HG03135 (cell line): ENCODE data around the gene ZDHHC8.

Source experiments
- ATAC-seq: cut with Tn5 transposase; IDR thresholded peaks from one replicate; pipeline ENCODE4 v1.9.1; 2021; ENCODE audit warnings: mild to moderate bottlenecking, moderate library complexity; ENCODE audit not compliant: unreplicated experiment

The ZDHHC8 gene

GRCh38 chr22:20095521-20095920, 36.1 kb upstream of the ZDHHC8 start:
- no peak for ATAC-seq

- no peak for ATAC-seq
Observed at GRCh38 chr22:20096574-20097420, 34.8 kb upstream of the ZDHHC8 start.

- no peak for ATAC-seq
Observed at GRCh38 chr22:20099099-20099711, 32.4 kb upstream of the ZDHHC8 start.

- ATAC-seq = no peak
Observed at GRCh38 chr22:20101638-20102037, 30.0 kb upstream of the ZDHHC8 start.

- no peak for ATAC-seq
Observed at GRCh38 chr22:20102203-20102780, 29.3 kb upstream of the ZDHHC8 start.

GRCh38 chr22:20105456-20106204, 26.0 kb upstream of the ZDHHC8 start:
- ATAC-seq = no peak

GRCh38 chr22:20106205-20106848, 25.3 kb upstream of the ZDHHC8 start:
- ATAC-seq = no peak

GRCh38 chr22:20106849-20107237, 24.8 kb upstream of the ZDHHC8 start:
- no peak for ATAC-seq

- no peak for ATAC-seq
Observed at GRCh38 chr22:20107471-20107901, 24.1 kb upstream of the ZDHHC8 start.

GRCh38 chr22:20107951-20108756, 23.4 kb upstream of the ZDHHC8 start:
- ATAC-seq = no peak

- no peak for ATAC-seq
Observed at GRCh38 chr22:20108757-20109230, 22.8 kb upstream of the ZDHHC8 start.

GRCh38 chr22:20109411-20110358, 21.9 kb upstream of the ZDHHC8 start:
- no peak for ATAC-seq

- no peak for ATAC-seq
Observed at GRCh38 chr22:20110359-20110985, 21.1 kb upstream of the ZDHHC8 start.

GRCh38 chr22:20111045-20111688, 20.4 kb upstream of the ZDHHC8 start:
- ATAC-seq = no peak

GRCh38 chr22:20111689-20112622, 19.6 kb upstream of the ZDHHC8 start:
- no peak for ATAC-seq

- ATAC-seq = no peak
Observed at GRCh38 chr22:20112623-20113511, 18.7 kb upstream of the ZDHHC8 start.
